ENCODE results near the gene LRMDA. TPM values are rescaled to one million over a fixed set of nuclear protein-coding genes. Genes with fewer than 3 reads are reported as not detected.

LRMDA gene
- total RNA-seq, 4 donors from 2014 or later: 0.88 to 14.1 (median 5.1) TPM; not detected in 1

DNA sequence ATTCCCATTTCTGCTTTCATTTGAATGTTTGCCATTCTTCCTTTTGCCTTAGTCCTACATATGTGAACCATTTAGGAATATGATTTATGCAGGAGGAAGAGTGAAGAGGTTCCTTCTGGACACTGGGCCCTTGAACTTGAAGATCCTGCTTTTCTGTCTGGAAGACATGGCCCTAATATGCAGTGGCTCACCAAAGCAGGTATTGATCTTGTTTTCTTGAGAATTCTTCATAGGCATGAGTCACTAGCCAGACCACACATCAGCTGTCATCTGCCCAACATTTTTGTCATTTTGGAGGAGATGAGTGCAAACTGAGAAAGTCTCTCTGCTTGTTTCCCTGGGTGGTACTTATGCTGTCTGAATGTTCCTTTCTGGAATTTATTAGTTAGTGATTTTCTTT is 382.6 kb downstream of the LRMDA start:
- Histone ChIP-seq H3K27ac (no peak overlapping the region), H3K36me3 (no peaks in the 10 kb centered on the region), H3K4me3 (no peak overlapping the region), H3K4me1 (no peaks in the 10 kb centered on the region), H3K27me3 (no peaks in the 10 kb centered on the region), H3K9me3 (no peaks in the 10 kb centered on the region)
- DNase-seq: no peak
- intact Hi-C loops (cut with DNase I): no loop called here
- TF ChIP-seq POLR2A (IDR thresholded peaks at IDR 0.05): no peak
- TF ChIP-seq, protein P1, sequence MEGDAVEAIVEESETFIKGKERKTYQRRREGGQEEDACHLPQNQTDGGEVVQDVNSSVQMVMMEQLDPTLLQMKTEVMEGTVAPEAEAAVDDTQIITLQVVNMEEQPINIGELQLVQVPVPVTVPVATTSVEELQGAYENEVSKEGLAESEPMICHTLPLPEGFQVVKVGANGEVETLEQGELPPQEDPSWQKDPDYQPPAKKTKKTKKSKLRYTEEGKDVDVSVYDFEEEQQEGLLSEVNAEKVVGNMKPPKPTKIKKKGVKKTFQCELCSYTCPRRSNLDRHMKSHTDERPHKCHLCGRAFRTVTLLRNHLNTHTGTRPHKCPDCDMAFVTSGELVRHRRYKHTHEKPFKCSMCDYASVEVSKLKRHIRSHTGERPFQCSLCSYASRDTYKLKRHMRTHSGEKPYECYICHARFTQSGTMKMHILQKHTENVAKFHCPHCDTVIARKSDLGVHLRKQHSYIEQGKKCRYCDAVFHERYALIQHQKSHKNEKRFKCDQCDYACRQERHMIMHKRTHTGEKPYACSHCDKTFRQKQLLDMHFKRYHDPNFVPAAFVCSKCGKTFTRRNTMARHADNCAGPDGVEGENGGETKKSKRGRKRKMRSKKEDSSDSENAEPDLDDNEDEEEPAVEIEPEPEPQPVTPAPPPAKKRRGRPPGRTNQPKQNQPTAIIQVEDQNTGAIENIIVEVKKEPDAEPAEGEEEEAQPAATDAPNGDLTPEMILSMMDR (IDR thresholded peaks at IDR 0.05): no peak

DNA sequence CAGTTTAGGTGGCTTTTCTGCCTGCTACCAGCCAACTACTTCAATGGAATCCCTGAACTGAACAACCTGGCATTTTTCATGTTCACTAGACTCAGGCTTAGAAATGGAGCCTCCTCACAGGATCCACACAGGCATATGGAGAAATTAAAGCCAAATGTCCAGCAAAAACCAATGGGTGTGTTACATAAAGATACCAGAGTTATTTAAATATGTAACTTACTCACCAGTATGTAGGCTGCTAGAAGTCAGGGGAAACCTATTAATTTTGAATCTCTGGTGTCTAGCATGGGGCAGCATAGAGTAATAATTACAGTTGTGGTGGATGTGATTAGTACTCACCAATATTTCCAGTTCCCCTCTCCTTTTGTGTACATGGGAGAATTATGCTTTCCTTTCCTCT is 383.6 kb downstream of the LRMDA start:
- no peaks in the 10 kb centered on the region for H3K9me3 ChIP-seq
- no peak for TF ChIP-seq POLR2A (IDR thresholded peaks at IDR 0.05)
- TF ChIP-seq, protein P1 (IDR thresholded peaks at IDR 0.05): no peak
- no peaks in the 10 kb centered on the region for H3K36me3 ChIP-seq
- no peak overlapping the region for H3K27ac ChIP-seq
- intact Hi-C loops (cut with DNase I): no loop called here
- DNase-seq: no peak
- no peaks in the 10 kb centered on the region for H3K27me3 ChIP-seq
- H3K4me3 ChIP-seq: no peak overlapping the region
- H3K4me1 ChIP-seq: no peaks in the 10 kb centered on the region

DNA sequence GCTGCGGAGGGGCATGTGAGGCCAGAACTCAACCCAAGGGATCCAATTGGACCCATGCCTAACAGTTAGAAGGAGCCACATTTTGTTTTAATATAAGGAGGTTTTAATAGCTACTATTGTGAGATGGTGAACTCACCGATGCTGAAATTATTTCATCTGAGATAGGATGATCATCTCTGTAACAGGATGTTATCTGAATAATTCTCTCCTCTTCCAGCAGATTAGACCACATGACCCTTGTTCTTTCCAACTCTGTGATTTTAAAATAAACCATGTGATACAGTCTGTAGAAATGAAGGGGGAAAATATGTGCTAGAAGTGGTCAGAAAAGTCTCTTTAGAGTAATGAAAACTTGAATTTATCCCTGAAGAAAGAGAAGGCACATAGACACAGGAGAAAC is 385.8 kb downstream of the LRMDA start:
- Histone ChIP-seq H3K9me3 (no peaks in the 10 kb centered on the region), H3K4me3 (no peak overlapping the region), H3K27ac (no peak overlapping the region), H3K4me1 (no peaks in the 10 kb centered on the region), H3K27me3 (no peaks in the 10 kb centered on the region), H3K36me3 (no peaks in the 10 kb centered on the region)
- 50 to 70% methylated on average over 2 of the region's 2 CpGs for WGBS, 2 donors
- intact Hi-C loops (cut with DNase I): no loop called here
- DNase-seq: no peak
- no peak for TF ChIP-seq POLR2A (IDR thresholded peaks at IDR 0.05)
- TF ChIP-seq, protein P1 (IDR thresholded peaks at IDR 0.05): no peak

DNA sequence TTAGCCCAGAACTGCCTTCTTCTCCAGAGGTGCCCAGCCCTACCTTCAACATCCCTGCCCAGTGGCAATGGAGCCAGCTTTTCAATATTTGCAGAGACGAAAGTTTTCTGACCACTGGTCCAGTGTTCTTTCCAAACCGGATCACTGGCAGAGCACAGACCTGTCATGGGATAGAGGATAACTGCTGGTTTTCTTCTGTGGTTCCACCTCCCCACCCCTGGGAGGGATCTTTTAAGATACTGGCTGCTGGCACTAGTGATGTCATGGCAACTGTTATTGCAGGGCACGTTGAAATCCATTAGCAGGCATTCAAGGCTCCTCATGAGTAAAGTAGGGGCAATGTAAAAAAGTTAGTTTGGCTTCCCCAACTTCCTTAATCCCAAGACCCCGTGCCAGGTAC is 387.1 kb downstream of the LRMDA start:
- WGBS, 2 donors: 57 to 64% methylated on average over 4 of the region's 4 CpGs
- no peak for DNase-seq
- Histone ChIP-seq H3K27me3 (no peaks in the 10 kb centered on the region), H3K36me3 (no peaks in the 10 kb centered on the region), H3K9me3 (no peaks in the 10 kb centered on the region), H3K4me3 (no peak overlapping the region), H3K27ac (no peak overlapping the region), H3K4me1 (no peaks in the 10 kb centered on the region)
- TF ChIP-seq, protein P1 (IDR thresholded peaks at IDR 0.05): no peak
- no peak for TF ChIP-seq POLR2A (IDR thresholded peaks at IDR 0.05)
- intact Hi-C loops (cut with DNase I): no loop called here

DNA sequence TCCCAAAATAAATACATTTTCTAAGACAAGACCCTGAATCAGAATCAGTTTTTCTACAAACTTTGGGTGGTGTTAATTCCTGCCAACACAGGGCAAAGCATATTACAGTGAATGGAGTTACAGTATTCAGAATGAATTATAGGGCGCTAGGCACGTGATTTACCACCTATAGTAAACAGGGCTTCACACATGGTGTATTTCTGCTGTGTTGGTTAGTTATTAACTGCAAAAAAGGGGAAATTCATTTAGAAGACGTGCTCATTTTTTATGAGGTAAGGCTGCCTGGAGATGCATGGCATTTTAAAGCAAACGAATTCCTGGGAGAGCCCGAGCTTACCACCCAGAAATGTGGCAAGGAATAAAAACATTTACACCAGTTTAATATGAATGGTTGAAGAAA is 393.8 kb downstream of the LRMDA start:
- Histone ChIP-seq H3K9me3 (no peaks in the 10 kb centered on the region), H3K4me1 (no peaks in the 10 kb centered on the region), H3K4me3 (no peak overlapping the region), H3K36me3 (no peaks in the 10 kb centered on the region), H3K27me3 (no peaks in the 10 kb centered on the region), H3K27ac (no peak overlapping the region)
- DNase-seq: no peak
- TF ChIP-seq POLR2A (IDR thresholded peaks at IDR 0.05): no peak
- TF ChIP-seq, protein P1 (IDR thresholded peaks at IDR 0.05): no peak
- WGBS, 2 donors: 67 to 83% methylated on average over 5 of the region's 5 CpGs
- intact Hi-C loops (cut with DNase I): no loop called here
